OCI-LY7 (cell line): ENCODE results near the gene KLHL3.

Source experiments
- CTCF ChIP-seq: fragments of 200-600 bp; sonication (generic); conservative IDR thresholded peaks from 2 replicates; pipeline ENCODE4 v1.5.1; 2014; ENCODE audit warnings: mild to moderate bottlenecking, antibody characterized with exemption, low read length, moderate library complexity, mixed read lengths
- EZH2phosphoT487 ChIP-seq: fragments of 200-600 bp; sonication (generic); IDR thresholded peaks from 2 replicates; pipeline ENCODE4 v1.6.1; 2018; ENCODE audit warnings: low read depth, borderline replicate concordance, mild to moderate bottlenecking, mixed run types, antibody characterized with exemption, low read length, moderate library complexity, mixed read lengths

GRCh38 chr5:137618476-137618875, 117.4 kb downstream of the KLHL3 start:
- TF ChIP-seq CTCF (no peak), EZH2phosphoT487 (no peak)
